HEK293 (cell line): ENCODE measurements around the gene KRI1.

Experiments
- MEIS1 ChIP-seq: sonication (generic); formaldehyde crosslinking; IDR thresholded peaks from 2 replicates; pipeline ENCODE4 v1.8.1; 2022; ENCODE audit warnings: missing genetic modification reagents, mild to moderate bottlenecking, borderline replicate concordance
- ZBTB6 ChIP-seq: fragments of 450-650 bp; formaldehyde crosslinking; IDR thresholded peaks from 2 replicates; pipeline ENCODE4 v1.5.1; 2017; ENCODE audit warnings: missing biosample characterization, missing genetic modification characterization

DNA sequence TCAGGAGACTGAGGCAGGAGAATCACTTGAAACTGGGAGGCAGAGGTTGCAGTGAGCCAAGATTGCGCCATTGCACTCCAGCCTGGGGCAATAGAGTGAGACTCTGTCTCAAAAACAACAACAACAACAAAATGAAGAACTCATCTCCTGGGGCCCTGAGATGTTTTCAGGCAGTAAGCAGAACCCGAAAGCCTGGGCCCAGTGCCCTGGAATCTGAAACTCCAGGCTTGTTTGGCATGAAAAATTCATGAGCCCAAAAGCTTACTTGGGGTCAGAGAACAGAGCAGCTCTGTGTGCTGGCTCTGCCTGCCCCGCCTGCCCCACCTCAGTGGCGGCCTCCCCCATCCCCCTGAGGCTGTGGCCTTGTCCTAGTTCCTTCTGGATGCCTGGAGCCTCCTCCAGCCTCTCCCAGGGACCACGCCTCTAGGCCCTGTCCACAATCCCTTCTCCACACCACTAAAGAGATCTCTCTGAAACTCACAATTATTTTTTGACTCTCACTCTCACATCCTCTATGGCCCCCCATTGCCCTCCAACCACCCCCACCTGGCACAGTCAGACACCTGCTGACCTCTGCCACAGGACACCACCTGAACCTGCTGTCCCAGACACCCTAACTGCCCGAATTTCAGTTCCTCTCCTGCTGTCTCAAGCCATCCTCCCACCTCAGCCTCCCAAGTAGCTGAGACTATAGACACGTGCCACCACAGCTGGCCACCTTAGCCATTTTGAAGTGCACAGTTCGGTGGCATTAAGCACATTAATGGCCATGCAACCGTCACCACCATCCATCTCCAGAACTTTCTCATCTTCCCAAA lies 28.2 kb upstream of the KRI1 start:
- TF ChIP-seq ZBTB6 (tag by site-specific recombination) (no peak), MEIS1 (no peak)
